ENCODE results near the gene TAGLN2.

Gene TAGLN2

DNA sequence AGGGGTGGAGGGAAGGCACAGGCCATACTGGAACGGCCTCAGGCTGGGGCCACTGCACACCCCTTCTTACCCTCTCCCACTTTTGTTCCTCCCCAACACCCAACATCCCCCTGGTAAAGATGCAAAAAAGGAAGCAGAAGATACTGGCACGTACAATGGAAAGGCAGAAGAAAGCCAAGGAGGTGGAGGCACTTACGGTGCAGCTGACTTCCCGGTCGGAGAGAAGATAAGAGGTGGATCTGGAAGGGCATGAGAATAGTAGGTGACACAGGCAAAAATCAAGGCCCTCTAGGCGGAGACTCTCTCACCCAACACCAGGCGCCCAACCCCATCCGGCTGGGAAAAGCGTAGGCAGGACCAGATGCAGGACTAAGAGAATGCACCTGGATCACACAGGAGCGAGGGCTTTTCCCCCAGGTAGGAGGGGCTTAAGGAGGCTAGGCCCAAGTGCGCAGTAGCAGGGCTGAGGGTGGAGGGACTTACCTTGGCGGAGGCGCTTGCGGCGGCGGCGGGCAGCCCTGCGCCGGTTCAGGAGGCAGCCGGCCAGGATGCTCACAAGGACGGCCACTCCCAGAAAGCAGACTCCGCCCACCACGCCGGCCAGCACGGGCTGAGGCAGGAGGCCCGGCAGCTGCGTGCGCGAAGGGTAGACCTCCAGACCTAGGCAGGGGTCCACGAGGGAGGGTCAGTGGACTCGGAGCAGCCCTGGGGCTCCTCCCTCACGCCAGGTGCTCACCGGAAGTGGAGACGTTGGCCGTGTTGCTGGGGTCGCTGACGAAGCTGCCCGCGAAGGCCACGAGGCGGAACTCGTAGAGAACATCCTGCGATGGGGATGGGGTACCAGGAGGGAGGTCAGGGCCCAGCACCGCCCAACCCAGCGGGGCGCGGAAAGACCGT, 4.1 kb upstream of the TAGLN2 start:
- TF ChIP-seq POLR2AphosphoS5 (IDR thresholded peaks at IDR 0.05; ENCODE audit: borderline replicate concordance, low read depth, low read length) (no peak), EZH2 (IDR thresholded peaks at IDR 0.05) (no peak), FOXP2 (optimal IDR thresholded peaks at IDR 0.05; ENCODE audit: control extremely low read depth, extremely low read length, insufficient read depth) (no peak)
- H3K9me3 ChIP-seq (ENCODE audit: low read depth, low read length) = no peaks in the 10 kb centered on the region
- H3K27ac ChIP-seq = no peak overlapping the region
- H3K36me3 ChIP-seq (ENCODE audit: insufficient read depth, low read length) = no peaks in the 10 kb centered on the region
- H3K4me3 ChIP-seq = no peak overlapping the region
- DNase-seq (ENCODE audit: low read depth, low spot score) = no peak
- no peak overlapping the region for H3K9ac ChIP-seq (ENCODE audit: insufficient read length)

DNA sequence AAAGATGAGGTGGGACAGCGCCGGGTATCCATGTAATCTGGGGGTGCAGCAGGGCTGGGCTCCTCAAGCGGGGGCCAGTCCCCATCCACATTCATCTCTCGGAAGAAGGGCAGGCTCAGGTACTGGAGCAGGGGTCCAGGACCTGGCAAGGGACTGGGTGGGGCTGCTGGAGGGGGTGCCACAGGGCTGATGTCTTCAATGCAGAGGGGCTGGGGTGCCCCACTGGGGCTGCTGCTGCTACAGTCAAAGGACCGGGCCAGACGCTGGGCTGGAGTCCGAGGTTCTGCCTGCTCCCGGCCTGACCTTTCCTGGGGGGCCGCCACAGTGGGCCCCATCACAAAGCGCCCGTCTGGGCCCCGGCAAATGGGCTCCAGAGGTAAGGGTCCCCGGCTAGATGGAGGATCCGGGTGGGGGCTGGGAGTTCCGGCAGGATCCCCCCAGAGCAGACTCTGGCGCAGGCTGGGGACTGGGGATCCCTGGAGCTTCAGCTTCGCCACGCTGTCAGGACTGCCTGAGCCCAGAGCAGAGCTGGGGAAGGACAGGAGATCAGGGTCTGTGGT, 3.3 kb upstream of the TAGLN2 start:
- H3K9ac ChIP-seq (ENCODE audit: insufficient read length) = no peak overlapping the region
- H3K27ac ChIP-seq = no peak overlapping the region
- no peak for DNase-seq (ENCODE audit: low read depth, low spot score)
- H3K36me3 ChIP-seq (ENCODE audit: insufficient read depth, low read length) = no peaks in the 10 kb centered on the region
- no peak for TF ChIP-seq FOXP2 (optimal IDR thresholded peaks at IDR 0.05; ENCODE audit: control extremely low read depth, extremely low read length, insufficient read depth)
- no peak for TF ChIP-seq POLR2AphosphoS5 (IDR thresholded peaks at IDR 0.05; ENCODE audit: borderline replicate concordance, low read depth, low read length)
- no peak for TF ChIP-seq EZH2 (IDR thresholded peaks at IDR 0.05)
- H3K9me3 ChIP-seq (ENCODE audit: low read depth, low read length) = no peaks in the 10 kb centered on the region
- H3K4me3 ChIP-seq = no peak overlapping the region

DNA sequence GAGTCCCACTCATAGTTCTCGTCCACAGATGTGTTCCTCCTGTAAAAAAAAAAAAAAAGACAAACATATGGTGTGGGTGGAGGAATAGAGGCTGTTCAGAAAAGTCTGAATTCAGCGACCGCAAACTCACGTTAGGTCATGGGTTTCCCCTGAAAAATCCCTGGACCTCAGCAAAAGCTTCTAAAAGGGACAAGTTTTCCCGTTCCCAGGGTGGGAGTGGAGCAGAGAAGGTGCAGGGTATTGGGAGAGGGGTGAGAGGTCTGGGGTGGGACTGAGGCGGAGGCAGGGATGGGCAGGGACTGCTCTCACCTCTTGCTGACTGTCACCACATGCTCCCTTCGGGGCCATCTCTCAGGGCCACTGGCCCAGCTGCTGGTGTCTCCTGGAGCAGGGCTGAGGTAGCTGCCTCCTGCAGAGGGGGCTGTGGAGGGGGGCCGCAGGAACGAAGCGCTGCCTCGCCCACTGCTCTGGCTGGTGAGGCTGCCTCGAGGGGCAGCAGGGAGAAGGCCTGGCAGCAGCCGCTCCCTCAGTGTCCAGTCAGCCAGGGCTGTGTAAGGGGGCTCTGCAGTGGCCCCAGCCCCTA, 2.6 kb upstream of the TAGLN2 start:
- H3K36me3 ChIP-seq (ENCODE audit: insufficient read depth, low read length) = no peaks in the 10 kb centered on the region
- no peak for DNase-seq (ENCODE audit: low read depth, low spot score)
- TF ChIP-seq POLR2AphosphoS5 (IDR thresholded peaks at IDR 0.05; ENCODE audit: borderline replicate concordance, low read depth, low read length) (no peak), EZH2 (IDR thresholded peaks at IDR 0.05) (no peak), FOXP2 (optimal IDR thresholded peaks at IDR 0.05; ENCODE audit: control extremely low read depth, extremely low read length, insufficient read depth) (no peak)
- no peak overlapping the region for H3K27ac ChIP-seq
- H3K9me3 ChIP-seq (ENCODE audit: low read depth, low read length) = no peaks in the 10 kb centered on the region
- H3K9ac ChIP-seq (ENCODE audit: insufficient read length) = no peak overlapping the region
- H3K4me3 ChIP-seq = no peak overlapping the region

- DNase-seq (ENCODE audit: low read depth, low spot score) = no peak
- H3K9me3 ChIP-seq (ENCODE audit: low read depth, low read length) = no peaks in the 10 kb centered on the region
- no peak overlapping the region for H3K9ac ChIP-seq (ENCODE audit: insufficient read length)
- H3K27ac ChIP-seq = no peak overlapping the region
- TF ChIP-seq EZH2 (IDR thresholded peaks at IDR 0.05) = no peak
- no peak for TF ChIP-seq POLR2AphosphoS5 (IDR thresholded peaks at IDR 0.05; ENCODE audit: borderline replicate concordance, low read depth, low read length)
- no peak for TF ChIP-seq FOXP2 (optimal IDR thresholded peaks at IDR 0.05; ENCODE audit: control extremely low read depth, extremely low read length, insufficient read depth)
- H3K4me3 ChIP-seq = no peak overlapping the region
- no peaks in the 10 kb centered on the region for H3K36me3 ChIP-seq (ENCODE audit: insufficient read depth, low read length)
Measured at GRCh38 chr1:159927211-159927848, 2.0 kb upstream of the TAGLN2 start.

DNA sequence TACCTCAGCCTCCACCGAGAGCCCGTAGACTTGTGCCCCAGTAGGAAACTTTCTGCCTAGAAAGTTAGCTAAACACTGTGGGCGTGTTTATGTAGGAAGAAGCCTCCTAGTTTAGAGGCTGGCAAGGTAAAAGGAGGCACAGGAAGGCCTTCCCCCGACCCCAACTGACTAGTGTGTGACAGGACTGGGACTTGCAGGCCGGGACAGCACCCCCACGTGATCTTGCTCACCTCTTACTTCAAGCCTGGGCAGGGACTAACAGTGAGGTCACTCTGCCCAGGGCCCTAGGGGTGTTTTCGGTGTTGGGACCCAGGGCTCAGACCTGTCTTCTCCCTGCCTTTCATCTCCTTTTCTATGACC, 392 bp upstream of the TAGLN2 start:
- peak overlapping the region; percentile 29 for H3K9ac ChIP-seq (ENCODE audit: insufficient read length)
- H3K27ac ChIP-seq = no peak overlapping the region
- no peaks in the 10 kb centered on the region for H3K36me3 ChIP-seq (ENCODE audit: insufficient read depth, low read length)
- H3K4me3 ChIP-seq = peak overlapping the region; percentile 94
- H3K9me3 ChIP-seq (ENCODE audit: low read depth, low read length) = no peaks in the 10 kb centered on the region
- DNase-seq (ENCODE audit: low read depth, low spot score) = no peak
- TF ChIP-seq EZH2 (IDR thresholded peaks at IDR 0.05) (no peak), POLR2AphosphoS5 (IDR thresholded peaks at IDR 0.05; ENCODE audit: borderline replicate concordance, low read depth, low read length) (no peak), FOXP2 (optimal IDR thresholded peaks at IDR 0.05; ENCODE audit: control extremely low read depth, extremely low read length, insufficient read depth) (no peak)

DNA sequence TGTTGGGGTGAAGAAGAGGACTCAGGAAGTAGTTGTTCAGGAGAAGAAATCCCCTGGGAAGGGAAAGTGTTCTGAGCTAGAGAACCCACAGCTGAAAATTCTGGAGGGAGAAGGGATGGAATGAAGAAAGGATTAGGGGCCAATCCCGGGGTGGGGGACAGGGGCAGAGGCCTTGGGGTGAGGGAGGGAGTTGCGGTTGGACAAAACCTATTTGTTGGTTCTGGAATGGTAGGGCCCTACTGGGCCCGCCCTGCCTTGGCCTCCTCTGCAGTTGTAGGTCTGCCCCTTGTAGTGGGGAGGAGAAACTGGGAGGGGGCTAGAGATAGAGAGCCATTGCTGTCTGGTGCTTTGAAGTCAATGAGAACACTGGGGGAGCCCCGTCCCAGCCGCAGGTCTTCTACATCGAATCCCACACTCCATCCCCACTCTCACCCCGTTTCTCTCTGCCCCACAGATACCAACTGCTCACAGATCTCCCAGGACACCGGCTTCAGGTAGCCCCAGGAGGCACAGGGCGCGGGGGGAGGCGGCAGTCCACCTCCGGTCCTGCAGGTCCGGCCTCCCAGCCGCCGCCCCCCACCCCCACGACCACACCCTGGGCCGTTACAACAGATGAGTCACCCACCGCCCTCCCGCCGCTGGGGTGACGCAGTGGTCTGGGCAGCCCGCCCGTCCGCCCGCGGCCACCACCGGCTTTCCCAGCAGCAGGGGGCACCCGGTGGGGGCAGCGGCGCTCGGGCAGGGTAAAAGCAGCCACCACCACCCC, 1.1 kb downstream of the TAGLN2 start:
- Histone ChIP-seq H3K27ac (no peak overlapping the region), H3K4me3 (peak overlapping the region; percentile 94), H3K36me3 (ENCODE audit: insufficient read depth, low read length) (peaks cover 6% of the 10 kb centered on the region; the same call in 1 of the 2 replicates), H3K9me3 (ENCODE audit: low read depth, low read length) (no peaks in the 10 kb centered on the region), H3K9ac (ENCODE audit: insufficient read length) (peak overlapping the region; percentile 83)
- TF ChIP-seq POLR2AphosphoS5 (IDR thresholded peaks at IDR 0.05; ENCODE audit: borderline replicate concordance, low read depth, low read length) (no peak), FOXP2 (optimal IDR thresholded peaks at IDR 0.05; ENCODE audit: control extremely low read depth, extremely low read length, insufficient read depth) (no peak), EZH2 (IDR thresholded peaks at IDR 0.05) (no peak)
- no peak for DNase-seq (ENCODE audit: low read depth, low spot score)

- DNase-seq (ENCODE audit: low read depth, low spot score) = no peak
- Histone ChIP-seq H3K36me3 (ENCODE audit: insufficient read depth, low read length) (peaks cover 9% of the 10 kb centered on the region; the same call in 1 of the 2 replicates), H3K9ac (ENCODE audit: insufficient read length) (no peak overlapping the region), H3K27ac (no peak overlapping the region), H3K9me3 (ENCODE audit: low read depth, low read length) (no peaks in the 10 kb centered on the region), H3K4me3 (peak overlapping the region; percentile 94)
- TF ChIP-seq FOXP2 (optimal IDR thresholded peaks at IDR 0.05; ENCODE audit: control extremely low read depth, extremely low read length, insufficient read depth) (peak; percentile 91), POLR2AphosphoS5 (IDR thresholded peaks at IDR 0.05; ENCODE audit: borderline replicate concordance, low read depth, low read length) (no peak), EZH2 (IDR thresholded peaks at IDR 0.05) (no peak)
Measured at GRCh38 chr1:159923203-159924024, 1.9 kb downstream of the TAGLN2 start.

Measured in SK-N-MC (cell line).